Measurements from ENCODE around the gene KLHDC4.
A peak's percentile ranks its signal among the peaks of the same experiment; 100 is the strongest.

The KLHDC4 gene

GRCh38 chr16:87662254-87663204 is 103.3 kb downstream of the KLHDC4 start:
- in situ Hi-C loops (cut with HindIII; ENCODE audit: low sequenced_read_pairs), result no loop called here
- no peak for DNase-seq (ENCODE audit: low read depth, low spot score)
- H3K4me3 ChIP-seq (ENCODE audit: low read depth, low read length), result no peak overlapping the region
- no peak for TF ChIP-seq CTCF (IDR thresholded peaks at IDR 0.05; ENCODE audit: low read depth, low read length)

GRCh38 chr16:87661561-87661960 is 104.2 kb downstream of the KLHDC4 start:
- peak; percentile 39 for DNase-seq (ENCODE audit: low read depth, low spot score)
- TF ChIP-seq CTCF (IDR thresholded peaks at IDR 0.05; ENCODE audit: low read depth, low read length), result no peak
- H3K4me3 ChIP-seq (ENCODE audit: low read depth, low read length), result no peak overlapping the region
- in situ Hi-C loops (cut with HindIII; ENCODE audit: low sequenced_read_pairs), result no loop called here

- no peak overlapping the region for H3K4me3 ChIP-seq (ENCODE audit: low read depth, low read length)
- no peak for TF ChIP-seq CTCF (IDR thresholded peaks at IDR 0.05; ENCODE audit: low read depth, low read length)
- in situ Hi-C loops (cut with HindIII; ENCODE audit: low sequenced_read_pairs), result no loop called here
- no peak for DNase-seq (ENCODE audit: low read depth, low spot score)
Observed at GRCh38 chr16:87658564-87659225, 107.1 kb downstream of the KLHDC4 start.

Measured in astrocyte of the spinal cord (primary cell).